ENCODE measurements around the gene AFP. TPM values are rescaled to one million over a fixed set of nuclear protein-coding genes. Genes with fewer than 3 reads are reported as not detected.

The AFP gene
- total and polyA plus RNA-seq, 2 donors (not counting 1 experiment from before 2014, with no cell fraction given), result not detected

DNA sequence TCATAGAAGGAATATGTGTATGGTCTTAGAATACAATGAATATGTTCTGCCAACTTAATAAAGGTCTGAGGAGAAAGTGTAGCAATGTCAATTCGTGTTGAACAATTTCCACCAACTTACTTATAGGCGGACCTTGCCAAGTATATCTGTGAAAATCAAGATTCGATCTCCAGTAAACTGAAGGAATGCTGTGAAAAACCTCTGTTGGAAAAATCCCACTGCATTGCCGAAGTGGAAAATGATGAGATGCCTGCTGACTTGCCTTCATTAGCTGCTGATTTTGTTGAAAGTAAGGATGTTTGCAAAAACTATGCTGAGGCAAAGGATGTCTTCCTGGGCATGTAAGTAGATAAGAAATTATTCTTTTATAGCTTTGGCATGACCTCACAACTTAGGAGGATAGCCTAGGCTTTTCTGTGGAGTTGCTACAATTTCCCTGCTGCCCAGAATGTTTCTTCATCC is 22.7 kb upstream of the AFP start:
- Mint-ChIP-seq H3K9me3 (ENCODE audit: insufficient read depth) (no peaks in the 10 kb centered on the region), H3K4me1 (no peaks in the 10 kb centered on the region), H3K27ac (no peak overlapping the region), H3K27me3 (peaks cover 3% of the 10 kb centered on the region), H3K4me3 (no peak overlapping the region)
- ATAC-seq (ENCODE audit: low read depth) (no peak), DNase-seq (no peak)
- 85% methylated on average over 2 of the region's 4 CpGs for WGBS (ENCODE audit: insufficient coverage)
- no peak overlapping the region for H3K9ac ChIP-seq (ENCODE audit: low read length)
- H3K9me3 ChIP-seq (ENCODE audit: control extremely low read depth in 1 of 3, control insufficient read depth in 2 of 3, insufficient read depth in 1 of 3, low read length in 2 of 3), result no peaks in the 10 kb centered on the region
- no peaks in the 10 kb centered on the region for H3K4me1 ChIP-seq (ENCODE audit: control insufficient read depth in 2 of 2, insufficient read depth in 2 of 2, low read length in 2 of 2)
- no peaks in the 10 kb centered on the region for H3K79me2 ChIP-seq (ENCODE audit: control insufficient read depth, insufficient read depth, low read length)
- H4K20me1 ChIP-seq (ENCODE audit: control insufficient read depth, insufficient read depth, low read length, poor library complexity, severe bottlenecking), result no peaks in the 10 kb centered on the region
- H3K4me3 ChIP-seq (ENCODE audit: control extremely low read depth in 1 of 5, extremely low read depth in 1 of 5, insufficient read depth in 1 of 5, low read depth in 2 of 5, low read length in 4 of 5), result no peak overlapping the region
- H3K36me3 ChIP-seq (replicated peaks in 1 of 2; ENCODE audit: control extremely low read depth in 1 of 2, control insufficient read depth in 1 of 2, extremely low read depth in 1 of 2, insufficient read depth in 2 of 2, low read length in 1 of 2), result no peaks in the 10 kb centered on the region
- H3K27ac ChIP-seq (ENCODE audit: low read length in 2 of 2), result no peak overlapping the region
- intact Hi-C loops (cut with micrococcal nuclease), result no loop called here
- no peak overlapping the region for H2AFZ ChIP-seq (ENCODE audit: insufficient read depth, low read depth, low read length, poor library complexity, severe bottlenecking)
- CTCF ChIA-PET, result no interaction called here
- TF ChIP-seq EZH2 (IDR thresholded peaks at IDR 0.05; ENCODE audit: borderline replicate concordance, insufficient read depth, low read depth, low read length, poor library complexity, severe bottlenecking), result no peak
- TF ChIP-seq, protein P1, sequence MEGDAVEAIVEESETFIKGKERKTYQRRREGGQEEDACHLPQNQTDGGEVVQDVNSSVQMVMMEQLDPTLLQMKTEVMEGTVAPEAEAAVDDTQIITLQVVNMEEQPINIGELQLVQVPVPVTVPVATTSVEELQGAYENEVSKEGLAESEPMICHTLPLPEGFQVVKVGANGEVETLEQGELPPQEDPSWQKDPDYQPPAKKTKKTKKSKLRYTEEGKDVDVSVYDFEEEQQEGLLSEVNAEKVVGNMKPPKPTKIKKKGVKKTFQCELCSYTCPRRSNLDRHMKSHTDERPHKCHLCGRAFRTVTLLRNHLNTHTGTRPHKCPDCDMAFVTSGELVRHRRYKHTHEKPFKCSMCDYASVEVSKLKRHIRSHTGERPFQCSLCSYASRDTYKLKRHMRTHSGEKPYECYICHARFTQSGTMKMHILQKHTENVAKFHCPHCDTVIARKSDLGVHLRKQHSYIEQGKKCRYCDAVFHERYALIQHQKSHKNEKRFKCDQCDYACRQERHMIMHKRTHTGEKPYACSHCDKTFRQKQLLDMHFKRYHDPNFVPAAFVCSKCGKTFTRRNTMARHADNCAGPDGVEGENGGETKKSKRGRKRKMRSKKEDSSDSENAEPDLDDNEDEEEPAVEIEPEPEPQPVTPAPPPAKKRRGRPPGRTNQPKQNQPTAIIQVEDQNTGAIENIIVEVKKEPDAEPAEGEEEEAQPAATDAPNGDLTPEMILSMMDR (IDR thresholded peaks at IDR 0.05), result no peak
- no peak overlapping the region for H3K4me2 ChIP-seq (replicated peaks; ENCODE audit: low read depth, low read length, poor library complexity, severe bottlenecking)
- no peaks in the 10 kb centered on the region for H3K27me3 ChIP-seq (replicated peaks in 1 of 4; ENCODE audit: control extremely low read depth in 1 of 4, control insufficient read depth in 3 of 4, insufficient read depth in 4 of 4, low read length in 3 of 4)
- POLR2A ChIA-PET, result no interaction called here

DNA sequence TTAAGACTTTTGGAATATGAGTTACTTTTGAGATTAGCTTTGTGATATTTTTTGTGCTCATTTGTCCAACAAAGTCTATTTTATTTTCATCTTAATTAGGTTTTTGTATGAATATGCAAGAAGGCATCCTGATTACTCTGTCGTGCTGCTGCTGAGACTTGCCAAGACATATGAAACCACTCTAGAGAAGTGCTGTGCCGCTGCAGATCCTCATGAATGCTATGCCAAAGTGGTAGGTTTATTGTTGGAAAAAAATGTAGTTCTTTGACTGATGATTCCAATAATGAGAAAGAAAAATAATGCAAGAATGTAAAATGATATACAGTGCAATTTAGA is 21.1 kb upstream of the AFP start:
- ChIA-PET POLR2A (no interaction called here), CTCF (no interaction called here)
- no peak for ATAC-seq (ENCODE audit: low read depth)
- Mint-ChIP-seq H3K27ac (no peak overlapping the region), H3K4me1 (no peaks in the 10 kb centered on the region), H3K9me3 (ENCODE audit: insufficient read depth) (no peaks in the 10 kb centered on the region), H3K27me3 (no peaks in the 10 kb centered on the region), H3K4me3 (no peak overlapping the region)
- H2AFZ ChIP-seq (ENCODE audit: insufficient read depth, low read depth, low read length, poor library complexity, severe bottlenecking), result no peak overlapping the region
- intact Hi-C loops (cut with micrococcal nuclease), result no loop called here
- no peak overlapping the region for H3K4me2 ChIP-seq (replicated peaks; ENCODE audit: low read depth, low read length, poor library complexity, severe bottlenecking)
- H3K4me1 ChIP-seq (ENCODE audit: control insufficient read depth in 2 of 2, insufficient read depth in 2 of 2, low read length in 2 of 2), result no peaks in the 10 kb centered on the region
- H4K20me1 ChIP-seq (ENCODE audit: control insufficient read depth, insufficient read depth, low read length, poor library complexity, severe bottlenecking), result no peaks in the 10 kb centered on the region
- H3K9me3 ChIP-seq (ENCODE audit: control extremely low read depth in 1 of 3, control insufficient read depth in 2 of 3, insufficient read depth in 1 of 3, low read length in 2 of 3), result no peaks in the 10 kb centered on the region
- no peak overlapping the region for H3K4me3 ChIP-seq (ENCODE audit: control extremely low read depth in 1 of 5, extremely low read depth in 1 of 5, insufficient read depth in 1 of 5, low read depth in 2 of 5, low read length in 4 of 5)
- no peaks in the 10 kb centered on the region for H3K36me3 ChIP-seq (replicated peaks in 1 of 2; ENCODE audit: control extremely low read depth in 1 of 2, control insufficient read depth in 1 of 2, extremely low read depth in 1 of 2, insufficient read depth in 2 of 2, low read length in 1 of 2)
- TF ChIP-seq EZH2 (IDR thresholded peaks at IDR 0.05; ENCODE audit: borderline replicate concordance, insufficient read depth, low read depth, low read length, poor library complexity, severe bottlenecking), result no peak
- TF ChIP-seq, protein P1 (IDR thresholded peaks at IDR 0.05), result no peak
- no peaks in the 10 kb centered on the region for H3K79me2 ChIP-seq (ENCODE audit: control insufficient read depth, insufficient read depth, low read length)
- 100% methylated on average over 1 of the region's 2 CpGs for WGBS (ENCODE audit: insufficient coverage)
- no peak overlapping the region for H3K9ac ChIP-seq (ENCODE audit: low read length)
- no peaks in the 10 kb centered on the region for H3K27me3 ChIP-seq (replicated peaks in 1 of 4; ENCODE audit: control extremely low read depth in 1 of 4, control insufficient read depth in 3 of 4, insufficient read depth in 4 of 4, low read length in 3 of 4)
- DNase-seq, result no peak
- H3K27ac ChIP-seq (ENCODE audit: low read length in 2 of 2), result no peak overlapping the region
